Stomach (tissue), 9 donors: ENCODE results near the gene SNX19. TPM values are rescaled to one million over a fixed set of nuclear protein-coding genes. Genes with fewer than 3 reads are reported as not detected.

Source experiments
- DNase-seq, 2 donors: peaks; one replicate each; pipeline versions ENCODE4 v3.0.0 to v3.0.0-alpha.2; 2013 to 2019
- H3K27ac ChIP-seq, 5 donors: fragments of 200-600 bp in 4 of 5; sonication (generic) in 4 of 5; one replicate each; pipeline ENCODE4 v1.5.1; 2013 to 2019; ENCODE audit warnings: mild to moderate bottlenecking in 1 of 5, moderate library complexity in 1 of 5
- H3K27me3 ChIP-seq, 3 donors: fragments of 200-600 bp; sonication (generic); one replicate each; pipeline ENCODE4 v1.5.1; 2017 to 2019; ENCODE audit warnings: mixed run types in 1 of 3
- H3K36me3 ChIP-seq, 4 donors: fragments of 200-600 bp; sonication (generic); 1 replicate in 3 of 4; 2 replicates in 1 of 4; pipeline ENCODE4 v1.5.1; 2016 to 2019
- H3K4me1 ChIP-seq, 4 donors: fragments of 200-600 bp; sonication (generic); one replicate each; pipeline ENCODE4 v1.5.1; 2016 to 2019
- H3K4me3 ChIP-seq, 4 donors: fragments of 200-600 bp; sonication (generic) in 3 of 4; one replicate each; pipeline ENCODE4 v1.5.1; 2016 to 2019; ENCODE audit warnings: mild to moderate bottlenecking in 1 of 4
- H3K9me3 ChIP-seq, 4 donors: fragments of 200-600 bp; sonication (generic); one replicate each; pipeline ENCODE4 v1.5.1; 2016 to 2019
- CTCF ChIP-seq, 7 experiments: fragments of 450-650 bp in 4 of 7; fragments of 200-600 bp in 3 of 7; sonication (generic) in 3 of 7; IDR thresholded peaks; one replicate each; pipeline ENCODE4 v1.5.1; 2016 to 2019; ENCODE audit warnings: antibody characterized with exemption in 7 of 7, control low read depth in 2 of 7, mild to moderate bottlenecking in 1 of 7
- EP300 ChIP-seq: sonication (generic); formaldehyde crosslinking; IDR thresholded peaks from one replicate; pipeline ENCODE4 v1.6.1; 2017; ENCODE audit warnings: antibody characterized with exemption
- POLR2A ChIP-seq, 4 donors: fragments of 450-650 bp; IDR thresholded peaks; one replicate each; pipeline ENCODE4 v1.6.1; 2016; ENCODE audit warnings: antibody characterized with exemption in 4 of 4, control low read depth in 2 of 4, mild to moderate bottlenecking in 1 of 4, moderate library complexity in 1 of 4
- POLR2AphosphoS5 ChIP-seq, 3 donors: sonication (generic); formaldehyde crosslinking; IDR thresholded peaks; one replicate each; pipeline ENCODE4 v1.6.1; 2016; ENCODE audit warnings: antibody characterized with exemption in 3 of 3
- WGBS, 5 donors: extraction: QIAGEN DNeasy Blood & Tissue Kit in 3 of 5; methylation state at CpG; one replicate each; pipeline versions ENCODE4 v1.1.5 to v1.1.7; 2013 to 2018; 5-methylcytosine and 5-hydroxymethylcytosine counted together
- intact Hi-C: fragments of 100-400 bp; cut with DNase I; formaldehyde crosslinking; loops from one replicate; pipeline ENCODE4 v1.15.1; 2023; ENCODE audit warnings: low total_unique reads
- polyA plus RNA-seq, 3 donors: library from polyadenylated mRNA; stranded (reverse); fragments of 200-250 nt; gene quantifications; one replicate each; pipeline ENCODE4 v1.2.3, GENCODE V29; 2013
- total RNA-seq, 5 donors: library from RNA; depleted of rRNA; stranded (reverse); fragments of >200 nt; gene quantifications; one replicate each; pipeline versions ENCODE4 v1.1.0 to v1.2.3, GENCODE V29; 2014 to 2016
- donor health status: healthy with polysubstance abuse.
- donor health status: Bipolar disorder and iron deficiency.
- donor health status: healthy.

SNX19 gene
- total and polyA plus RNA-seq, 8 donors, result 8.7 to 173 (median 47.4) TPM

GRCh38 chr11:130892861-130893260 lies 23.4 kb downstream of the SNX19 start:
- no peak overlapping the region for H3K4me3 ChIP-seq
- peaks cover 7 to 49% (median 24%) of the 10 kb centered on the region in 4 donors for H3K4me1 ChIP-seq
- 43 to 84% (median 65%) methylated on average over 4 of the region's 4 CpGs for WGBS, 5 donors
- no peak for TF ChIP-seq CTCF (IDR thresholded peaks at IDR 0.05)
- no peak for TF ChIP-seq POLR2A (IDR thresholded peaks at IDR 0.05)
- TF ChIP-seq POLR2AphosphoS5 (IDR thresholded peaks at IDR 0.05), result no peak
- TF ChIP-seq EP300, result no peak
- H3K36me3 ChIP-seq, result peaks cover 12 to 95% (median 92%) of the 10 kb centered on the region in 4 donors
- no peaks in the 10 kb centered on the region for H3K9me3 ChIP-seq
- intact Hi-C loops, result no loop called here
- no peaks in the 10 kb centered on the region for H3K27me3 ChIP-seq
- no peak for DNase-seq
- peak overlapping the region in 1 of 5 donors; percentile 0 for H3K27ac ChIP-seq

- no peak for TF ChIP-seq EP300
- no peak for TF ChIP-seq POLR2A (IDR thresholded peaks at IDR 0.05)
- TF ChIP-seq POLR2AphosphoS5 (IDR thresholded peaks at IDR 0.05), result no peak
- no peak for TF ChIP-seq CTCF (IDR thresholded peaks at IDR 0.05)
- Histone ChIP-seq H3K4me1 (peaks cover 0 to 34% (median 15%) of the 10 kb centered on the region in 4 donors), H3K27me3 (no peaks in the 10 kb centered on the region), H3K4me3 (no peak overlapping the region), H3K9me3 (no peaks in the 10 kb centered on the region), H3K27ac (peak overlapping the region in 2 of 5 donors; percentile 26 to 30), H3K36me3 (peaks cover 12 to 92% (median 85%) of the 10 kb centered on the region in 4 donors)
- intact Hi-C loops, result no loop called here
- 23 to 33% (median 26%) methylated on average over 1 of the region's 1 CpG for WGBS, 5 donors
- DNase-seq, result no peak
Measured at GRCh38 chr11:130891326-130891725, 25.0 kb downstream of the SNX19 start.

- no peak for DNase-seq
- no peaks in the 10 kb centered on the region for H3K9me3 ChIP-seq
- no peak overlapping the region for H3K4me3 ChIP-seq
- WGBS, 5 donors, result 50 to 94% (median 88%) methylated on average over 2 of the region's 2 CpGs
- H3K27me3 ChIP-seq, result no peaks in the 10 kb centered on the region
- peaks cover 0 to 28% (median 11%) of the 10 kb centered on the region in 4 donors for H3K4me1 ChIP-seq
- TF ChIP-seq EP300 (no peak), CTCF (IDR thresholded peaks at IDR 0.05) (no peak), POLR2A (IDR thresholded peaks at IDR 0.05) (no peak), POLR2AphosphoS5 (IDR thresholded peaks at IDR 0.05) (no peak)
- H3K27ac ChIP-seq, result no peak overlapping the region
- intact Hi-C loops, result no loop called here
- H3K36me3 ChIP-seq, result peaks cover 10 to 90% (median 85%) of the 10 kb centered on the region in 4 donors
Measured at GRCh38 chr11:130890039-130890745, 26.1 kb downstream of the SNX19 start.

GRCh38 chr11:130888790-130889189 lies 27.5 kb downstream of the SNX19 start:
- TF ChIP-seq CTCF (IDR thresholded peaks at IDR 0.05) (no peak), POLR2AphosphoS5 (IDR thresholded peaks at IDR 0.05) (no peak), EP300 (no peak), POLR2A (IDR thresholded peaks at IDR 0.05) (no peak)
- H3K4me1 ChIP-seq, result peaks cover 0 to 14% (median under 1%) of the 10 kb centered on the region in 4 donors
- H3K36me3 ChIP-seq, result peaks cover 5 to 90% (median 86%) of the 10 kb centered on the region in 4 donors
- WGBS, 5 donors, result 87 to 95% (median 91%) methylated on average over 3 of the region's 3 CpGs
- no peaks in the 10 kb centered on the region for H3K9me3 ChIP-seq
- intact Hi-C loops, result no loop called here
- DNase-seq, result no peak
- H3K27ac ChIP-seq, result no peak overlapping the region
- no peaks in the 10 kb centered on the region for H3K27me3 ChIP-seq
- no peak overlapping the region for H3K4me3 ChIP-seq
